ENCODE results near the gene RECQL. TPM values are rescaled to one million over a fixed set of nuclear protein-coding genes. Genes with fewer than 3 reads are reported as not detected.
"Not testable (repeated sequence)": the region's sequence is repeated elsewhere in the genome, so short reads cannot be mapped to it uniquely, and the experiment has no call there.

Gene RECQL
- total RNA-seq, 1 donor from 2014 or later = 23.1 TPM

GRCh38 chr12:21433525-21433924 lies 67.9 kb downstream of the RECQL start:
- intact Hi-C loops (cut with micrococcal nuclease) = loop anchor here (10.0 kb wide), 1 partner anchor 231 kb away; no protein-coding TSS in a partner anchor
- Histone ChIP-seq H3K27ac (replicated peaks) (no peak overlapping the region), H3K9me3 (replicated peaks) (no peaks in the 10 kb centered on the region), H3K4me3 (no peak overlapping the region), H3K4me1 (peaks cover 17% of the 10 kb centered on the region), H3K27me3 (ENCODE audit: low read depth) (peaks cover 22% of the 10 kb centered on the region), H3K36me3 (no peaks in the 10 kb centered on the region)
- DNase-seq = no peak
- TF ChIP-seq CTCF (IDR thresholded peaks at IDR 0.05; ENCODE audit: borderline replicate concordance) = no peak

- no peak overlapping the region for H3K4me3 ChIP-seq
- H3K9me3 ChIP-seq (replicated peaks) = no peaks in the 10 kb centered on the region
- intact Hi-C loops (cut with micrococcal nuclease) = loop anchor here (10.0 kb wide), 1 partner anchor 235 kb away; no protein-coding TSS in a partner anchor
- no peaks in the 10 kb centered on the region for H3K4me1 ChIP-seq
- no peak for TF ChIP-seq CTCF (IDR thresholded peaks at IDR 0.05; ENCODE audit: borderline replicate concordance)
- no peak overlapping the region for H3K27ac ChIP-seq (replicated peaks)
- H3K36me3 ChIP-seq = no peaks in the 10 kb centered on the region
- no peak for DNase-seq
- H3K27me3 ChIP-seq (ENCODE audit: low read depth) = peaks cover 22% of the 10 kb centered on the region
These were observed 71.4 kb downstream of the RECQL start for GRCh38 chr12:21429994-21430393.

- Histone ChIP-seq H3K36me3 (no peaks in the 10 kb centered on the region), H3K27ac (replicated peaks) (no peak overlapping the region), H3K4me3 (no peak overlapping the region), H3K9me3 (replicated peaks) (no peaks in the 10 kb centered on the region), H3K27me3 (ENCODE audit: low read depth) (peaks cover 14% of the 10 kb centered on the region), H3K4me1 (no peaks in the 10 kb centered on the region)
- no peak for DNase-seq
- intact Hi-C loops (cut with micrococcal nuclease) = no loop called here
- no peak for TF ChIP-seq CTCF (IDR thresholded peaks at IDR 0.05; ENCODE audit: borderline replicate concordance)
These were observed 73.2 kb downstream of the RECQL start for GRCh38 chr12:21428241-21428640.

- H3K36me3 ChIP-seq; H3K4me3 ChIP-seq; H3K9me3 ChIP-seq (replicated peaks); H3K4me1 ChIP-seq; H3K27ac ChIP-seq (replicated peaks); intact Hi-C loops (cut with micrococcal nuclease); DNase-seq: not testable (repeated sequence)
- peaks cover 15% of the 10 kb centered on the region for H3K27me3 ChIP-seq (ENCODE audit: low read depth)
These were observed 82.3 kb downstream of the RECQL start for GRCh38 chr12:21419009-21419699.

Other genes starting within 250 kb of the RECQL start
- gene SLCO1A2, start 166.7 kb downstream of the RECQL start, total RNA-seq = not detected
- not detected for gene IAPP, start 128.7 kb downstream of the RECQL start, total RNA-seq
- 17.6 TPM for gene PYROXD1, start 64.0 kb downstream of the RECQL start, total RNA-seq
- 17.5 TPM for gene GOLT1B, start 154 bp upstream of the RECQL start, total RNA-seq
- gene SPX, start 24.7 kb upstream of the RECQL start, total RNA-seq = 16.5 TPM
- not detected for gene GYS2, start 103.2 kb upstream of the RECQL start, total RNA-seq
- 2,441 TPM for gene LDHB, start 156.2 kb upstream of the RECQL start, total RNA-seq

Measured in left ventricle myocardium inferior (tissue), 1 donor.